HepG2 (cell line): ENCODE data around the gene NOX3. TPM values are rescaled to one million over a fixed set of nuclear protein-coding genes. Genes with fewer than 3 reads are reported as not detected.

ENCODE experiments used
- BCL6 ChIP-seq: IDR thresholded peaks from 2 replicates; pipeline ENCODE4 v1.6.1; 2016; ENCODE audit warnings: missing genetic modification reagents, missing compliant biosample characterization
- FOXA1 ChIP-seq, 2 experiments: fragments of 450-650 bp in 1 of 2; sonication (generic) in 1 of 2; formaldehyde crosslinking in 1 of 2; IDR thresholded peaks; 2 replicates each; pipeline versions ENCODE4 v1.4.0 to v1.6.1; 2016 to 2020; ENCODE audit warnings: missing genetic modification reagents in 1 of 2
- FOXK1 ChIP-seq: sonication (generic); formaldehyde crosslinking; IDR thresholded peaks from 2 replicates; pipeline ENCODE4 v1.4.0; 2020; ENCODE audit warnings: low read depth, missing genetic modification reagents, borderline replicate concordance
- FOXP1 ChIP-seq, 2 experiments: fragments of 450-650 bp in 1 of 2; IDR thresholded peaks; 2 replicates each; pipeline ENCODE4 v1.6.1; 2017 to 2018; ENCODE audit warnings: antibody characterized with exemption in 1 of 2
- GATAD2A ChIP-seq: IDR thresholded peaks from 2 replicates; pipeline ENCODE4 v1.6.1; 2016
- HMG20A ChIP-seq: IDR thresholded peaks from 2 replicates; pipeline ENCODE4 v1.6.1; 2016; ENCODE audit warnings: borderline replicate concordance
- KAT8 ChIP-seq: IDR thresholded peaks from 2 replicates; pipeline ENCODE4 v1.6.1; 2016; ENCODE audit warnings: missing genetic modification reagents, missing compliant biosample characterization
- KLF9 ChIP-seq: IDR thresholded peaks from 2 replicates; pipeline ENCODE4 v1.6.1; 2016; ENCODE audit warnings: low read depth
- MED1 ChIP-seq: sonication (generic); formaldehyde crosslinking; IDR thresholded peaks from 2 replicates; pipeline ENCODE4 v1.4.0; 2020; ENCODE audit warnings: missing genetic modification reagents
- PAX8 ChIP-seq: sonication (generic); formaldehyde crosslinking; IDR thresholded peaks from 2 replicates; pipeline ENCODE4 v1.8.0; 2022; ENCODE audit warnings: mild to moderate bottlenecking, missing genetic modification reagents, borderline replicate concordance
- polyA plus RNA-seq, 8 experiments: library from polyadenylated mRNA; depleted of rRNA in 3 of 8; stranded (reverse) in 7 of 8; unstranded in 1 of 8; fragments of >200 nt; fragmentation: Illumina TruSeq in 4 of 8; extraction: Trizol in 4 of 8; gene quantifications; 2 replicates each; pipeline versions ENCODE4 v1.2.1 to v1.2.3, GENCODE V29; 2011 to 2016; ENCODE audit warnings: low read depth in 4 of 8, missing spikeins in 1 of 8, mixed read lengths in 1 of 8; ENCODE audit not compliant: insufficient read depth in 1 of 8
- total RNA-seq, 5 experiments: library from RNA; depleted of rRNA; stranded (reverse); fragments of >200 nt; fragmentation: Illumina TruSeq; extraction: Trizol; gene quantifications; 2 replicates each; pipeline ENCODE4 v1.2.3, GENCODE V29; 2016; ENCODE audit warnings: low read depth in 1 of 5
- TF ChIP-seq, protein P1 (sequence below): sonication (generic); formaldehyde crosslinking; IDR thresholded peaks from 2 replicates; pipeline ENCODE4 v1.4.0; 2020; ENCODE audit warnings: missing genetic modification reagents
- TF ChIP-seq, protein P2 (sequence below): sonication (generic); formaldehyde crosslinking; IDR thresholded peaks from 2 replicates; pipeline ENCODE4 v1.4.0; 2020; ENCODE audit warnings: missing genetic modification reagents
- TF ChIP-seq, protein P3 (sequence below): sonication (generic); formaldehyde crosslinking; IDR thresholded peaks from 2 replicates; pipeline ENCODE4 v1.4.0; 2020; ENCODE audit warnings: missing genetic modification reagents, borderline replicate concordance
- TF ChIP-seq, protein P4 (sequence below): sonication (generic); formaldehyde crosslinking; conservative IDR thresholded peaks from 2 replicates; pipeline ENCODE4 v1.4.0; 2020; ENCODE audit warnings: mild to moderate bottlenecking, missing genetic modification reagents, moderate library complexity

Gene NOX3
- total and polyA plus RNA-seq, 2 of the 13 experiments (the other 11 are each of a cell fraction or from before 2014, with no cell fraction given): 0.09 to 0.18 TPM

DNA sequence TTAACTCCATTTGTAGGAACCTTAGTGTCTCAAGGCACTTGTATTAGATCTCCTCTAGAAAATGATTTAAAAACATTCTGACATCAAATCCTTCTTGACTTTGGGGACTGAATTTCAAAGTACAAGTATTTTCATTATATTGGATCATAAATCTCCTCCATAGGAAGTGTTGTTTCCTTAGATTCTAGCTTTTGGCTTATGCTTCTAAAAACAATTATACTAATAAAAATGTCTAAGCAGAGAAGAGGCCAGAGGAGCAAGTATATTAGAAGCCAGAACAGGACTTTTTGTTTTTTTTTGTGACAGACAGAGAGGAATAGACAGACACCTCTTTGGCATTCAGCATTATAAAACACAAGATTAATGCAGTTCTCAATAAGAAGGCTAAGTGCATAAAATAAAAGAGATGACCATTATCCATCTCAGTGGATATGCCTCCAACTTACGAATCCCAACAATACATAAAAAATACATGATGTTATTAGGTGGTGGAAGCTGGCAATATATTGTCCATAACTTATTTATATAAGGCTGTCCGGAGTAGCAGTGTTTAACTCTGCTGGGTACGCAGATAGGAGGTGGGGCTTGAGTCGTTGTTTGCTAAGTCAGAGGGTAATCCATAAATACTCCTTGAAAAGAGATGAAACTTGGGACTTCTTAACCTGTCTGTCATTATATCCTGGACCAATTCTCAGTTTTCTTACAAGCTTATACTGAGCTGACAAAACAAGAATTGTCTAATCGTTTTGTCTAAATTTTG, 31.9 kb upstream of the NOX3 start (continued):
- TF ChIP-seq, protein P1, sequence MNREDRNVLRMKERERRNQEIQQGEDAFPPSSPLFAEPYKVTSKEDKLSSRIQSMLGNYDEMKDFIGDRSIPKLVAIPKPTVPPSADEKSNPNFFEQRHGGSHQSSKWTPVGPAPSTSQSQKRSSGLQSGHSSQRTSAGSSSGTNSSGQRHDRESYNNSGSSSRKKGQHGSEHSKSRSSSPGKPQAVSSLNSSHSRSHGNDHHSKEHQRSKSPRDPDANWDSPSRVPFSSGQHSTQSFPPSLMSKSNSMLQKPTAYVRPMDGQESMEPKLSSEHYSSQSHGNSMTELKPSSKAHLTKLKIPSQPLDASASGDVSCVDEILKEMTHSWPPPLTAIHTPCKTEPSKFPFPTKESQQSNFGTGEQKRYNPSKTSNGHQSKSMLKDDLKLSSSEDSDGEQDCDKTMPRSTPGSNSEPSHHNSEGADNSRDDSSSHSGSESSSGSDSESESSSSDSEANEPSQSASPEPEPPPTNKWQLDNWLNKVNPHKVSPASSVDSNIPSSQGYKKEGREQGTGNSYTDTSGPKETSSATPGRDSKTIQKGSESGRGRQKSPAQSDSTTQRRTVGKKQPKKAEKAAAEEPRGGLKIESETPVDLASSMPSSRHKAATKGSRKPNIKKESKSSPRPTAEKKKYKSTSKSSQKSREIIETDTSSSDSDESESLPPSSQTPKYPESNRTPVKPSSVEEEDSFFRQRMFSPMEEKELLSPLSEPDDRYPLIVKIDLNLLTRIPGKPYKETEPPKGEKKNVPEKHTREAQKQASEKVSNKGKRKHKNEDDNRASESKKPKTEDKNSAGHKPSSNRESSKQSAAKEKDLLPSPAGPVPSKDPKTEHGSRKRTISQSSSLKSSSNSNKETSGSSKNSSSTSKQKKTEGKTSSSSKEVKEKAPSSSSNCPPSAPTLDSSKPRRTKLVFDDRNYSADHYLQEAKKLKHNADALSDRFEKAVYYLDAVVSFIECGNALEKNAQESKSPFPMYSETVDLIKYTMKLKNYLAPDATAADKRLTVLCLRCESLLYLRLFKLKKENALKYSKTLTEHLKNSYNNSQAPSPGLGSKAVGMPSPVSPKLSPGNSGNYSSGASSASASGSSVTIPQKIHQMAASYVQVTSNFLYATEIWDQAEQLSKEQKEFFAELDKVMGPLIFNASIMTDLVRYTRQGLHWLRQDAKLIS (CRISPR knock-in tag): 0 out of 2 replicates have a peak, but pooled peaks have one; percentile 3
- TF ChIP-seq, protein P2, sequence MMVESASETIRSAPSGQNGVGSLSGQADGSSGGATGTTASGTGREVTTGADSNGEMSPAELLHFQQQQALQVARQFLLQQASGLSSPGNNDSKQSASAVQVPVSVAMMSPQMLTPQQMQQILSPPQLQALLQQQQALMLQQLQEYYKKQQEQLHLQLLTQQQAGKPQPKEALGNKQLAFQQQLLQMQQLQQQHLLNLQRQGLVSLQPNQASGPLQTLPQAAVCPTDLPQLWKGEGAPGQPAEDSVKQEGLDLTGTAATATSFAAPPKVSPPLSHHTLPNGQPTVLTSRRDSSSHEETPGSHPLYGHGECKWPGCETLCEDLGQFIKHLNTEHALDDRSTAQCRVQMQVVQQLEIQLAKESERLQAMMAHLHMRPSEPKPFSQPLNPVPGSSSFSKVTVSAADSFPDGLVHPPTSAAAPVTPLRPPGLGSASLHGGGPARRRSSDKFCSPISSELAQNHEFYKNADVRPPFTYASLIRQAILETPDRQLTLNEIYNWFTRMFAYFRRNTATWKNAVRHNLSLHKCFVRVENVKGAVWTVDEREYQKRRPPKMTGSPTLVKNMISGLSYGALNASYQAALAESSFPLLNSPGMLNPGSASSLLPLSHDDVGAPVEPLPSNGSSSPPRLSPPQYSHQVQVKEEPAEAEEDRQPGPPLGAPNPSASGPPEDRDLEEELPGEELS (CRISPR knock-in tag): peak; percentile 27; the same call in 1 of the 2 replicates
- no peak for TF ChIP-seq FOXP1 (IDR thresholded peaks at IDR 0.05)
- 0 out of 2 replicates have a peak, but pooled peaks have one; percentile 35 for TF ChIP-seq FOXP1 (CRISPR knock-in tag; IDR thresholded peaks at IDR 0.05)
- 0 out of 2 replicates have a peak, but pooled peaks have one; percentile 23 for TF ChIP-seq PAX8 (CRISPR knock-in tag)
- TF ChIP-seq KAT8 (CRISPR knock-in tag): peak; percentile 28; the same call in 1 of the 2 replicates
- TF ChIP-seq FOXK1 (CRISPR knock-in tag): peak; percentile 32; the same call in 1 of the 2 replicates
- 0 out of 2 replicates have a peak, but pooled peaks have one; percentile 26 for TF ChIP-seq HMG20A (CRISPR knock-in tag)
- TF ChIP-seq BCL6: 0 out of 2 replicates have a peak, but pooled peaks have one; percentile 23
- TF ChIP-seq, protein P3, sequence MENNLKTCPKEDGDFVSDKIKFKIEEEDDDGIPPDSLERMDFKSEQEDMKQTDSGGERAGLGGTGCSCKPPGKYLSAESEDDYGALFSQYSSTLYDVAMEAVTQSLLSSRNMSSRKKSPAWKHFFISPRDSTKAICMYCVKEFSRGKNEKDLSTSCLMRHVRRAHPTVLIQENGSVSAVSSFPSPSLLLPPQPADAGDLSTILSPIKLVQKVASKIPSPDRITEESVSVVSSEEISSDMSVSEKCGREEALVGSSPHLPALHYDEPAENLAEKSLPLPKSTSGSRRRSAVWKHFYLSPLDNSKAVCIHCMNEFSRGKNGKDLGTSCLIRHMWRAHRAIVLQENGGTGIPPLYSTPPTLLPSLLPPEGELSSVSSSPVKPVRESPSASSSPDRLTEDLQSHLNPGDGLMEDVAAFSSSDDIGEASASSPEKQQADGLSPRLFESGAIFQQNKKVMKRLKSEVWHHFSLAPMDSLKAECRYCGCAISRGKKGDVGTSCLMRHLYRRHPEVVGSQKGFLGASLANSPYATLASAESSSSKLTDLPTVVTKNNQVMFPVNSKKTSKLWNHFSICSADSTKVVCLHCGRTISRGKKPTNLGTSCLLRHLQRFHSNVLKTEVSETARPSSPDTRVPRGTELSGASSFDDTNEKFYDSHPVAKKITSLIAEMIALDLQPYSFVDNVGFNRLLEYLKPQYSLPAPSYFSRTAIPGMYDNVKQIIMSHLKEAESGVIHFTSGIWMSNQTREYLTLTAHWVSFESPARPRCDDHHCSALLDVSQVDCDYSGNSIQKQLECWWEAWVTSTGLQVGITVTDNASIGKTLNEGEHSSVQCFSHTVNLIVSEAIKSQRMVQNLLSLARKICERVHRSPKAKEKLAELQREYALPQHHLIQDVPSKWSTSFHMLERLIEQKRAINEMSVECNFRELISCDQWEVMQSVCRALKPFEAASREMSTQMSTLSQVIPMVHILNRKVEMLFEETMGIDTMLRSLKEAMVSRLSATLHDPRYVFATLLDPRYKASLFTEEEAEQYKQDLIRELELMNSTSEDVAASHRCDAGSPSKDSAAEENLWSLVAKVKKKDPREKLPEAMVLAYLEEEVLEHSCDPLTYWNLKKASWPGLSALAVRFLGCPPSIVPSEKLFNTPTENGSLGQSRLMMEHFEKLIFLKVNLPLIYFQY (CRISPR knock-in tag): no peak
- TF ChIP-seq FOXA1 (IDR thresholded peaks at IDR 0.05): no peak
- peak; percentile 58 for TF ChIP-seq FOXA1 (CRISPR knock-in tag; IDR thresholded peaks at IDR 0.05)
- TF ChIP-seq, protein P4, sequence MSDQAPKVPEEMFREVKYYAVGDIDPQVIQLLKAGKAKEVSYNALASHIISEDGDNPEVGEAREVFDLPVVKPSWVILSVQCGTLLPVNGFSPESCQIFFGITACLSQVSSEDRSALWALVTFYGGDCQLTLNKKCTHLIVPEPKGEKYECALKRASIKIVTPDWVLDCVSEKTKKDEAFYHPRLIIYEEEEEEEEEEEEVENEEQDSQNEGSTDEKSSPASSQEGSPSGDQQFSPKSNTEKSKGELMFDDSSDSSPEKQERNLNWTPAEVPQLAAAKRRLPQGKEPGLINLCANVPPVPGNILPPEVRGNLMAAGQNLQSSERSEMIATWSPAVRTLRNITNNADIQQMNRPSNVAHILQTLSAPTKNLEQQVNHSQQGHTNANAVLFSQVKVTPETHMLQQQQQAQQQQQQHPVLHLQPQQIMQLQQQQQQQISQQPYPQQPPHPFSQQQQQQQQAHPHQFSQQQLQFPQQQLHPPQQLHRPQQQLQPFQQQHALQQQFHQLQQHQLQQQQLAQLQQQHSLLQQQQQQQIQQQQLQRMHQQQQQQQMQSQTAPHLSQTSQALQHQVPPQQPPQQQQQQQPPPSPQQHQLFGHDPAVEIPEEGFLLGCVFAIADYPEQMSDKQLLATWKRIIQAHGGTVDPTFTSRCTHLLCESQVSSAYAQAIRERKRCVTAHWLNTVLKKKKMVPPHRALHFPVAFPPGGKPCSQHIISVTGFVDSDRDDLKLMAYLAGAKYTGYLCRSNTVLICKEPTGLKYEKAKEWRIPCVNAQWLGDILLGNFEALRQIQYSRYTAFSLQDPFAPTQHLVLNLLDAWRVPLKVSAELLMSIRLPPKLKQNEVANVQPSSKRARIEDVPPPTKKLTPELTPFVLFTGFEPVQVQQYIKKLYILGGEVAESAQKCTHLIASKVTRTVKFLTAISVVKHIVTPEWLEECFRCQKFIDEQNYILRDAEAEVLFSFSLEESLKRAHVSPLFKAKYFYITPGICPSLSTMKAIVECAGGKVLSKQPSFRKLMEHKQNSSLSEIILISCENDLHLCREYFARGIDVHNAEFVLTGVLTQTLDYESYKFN (CRISPR knock-in tag): peak; percentile 20; the same call in 1 of the 2 replicates
- 0 out of 2 replicates have a peak, but pooled peaks have one; percentile 11 for TF ChIP-seq KLF9 (CRISPR knock-in tag)
- peak; percentile 62; the same call in 1 of the 2 replicates for TF ChIP-seq GATAD2A (CRISPR knock-in tag)
- peak; percentile 63 for TF ChIP-seq MED1 (CRISPR knock-in tag)
